Ovary (tissue), 3 donors: ENCODE data around the gene MBP.

Experiments
- POLR2A ChIP-seq: fragments of 450-650 bp; IDR thresholded peaks from one replicate; pipeline ENCODE4 v1.6.1; 2017; ENCODE audit warnings: antibody characterized with exemption, mild to moderate bottlenecking, moderate library complexity
- TF ChIP-seq, protein P1 (sequence below), 3 donors: fragments of 450-650 bp in 2 of 3; fragments of 200-600 bp in 1 of 3; IDR thresholded peaks; one replicate each; pipeline versions ENCODE4 v1.5.1 to v1.8.0; 2016 to 2022; ENCODE audit warnings: antibody characterized with exemption in 3 of 3, mild to moderate bottlenecking in 1 of 3
- donor health status: DM: no; HTN: no; CAD: no.

DNA sequence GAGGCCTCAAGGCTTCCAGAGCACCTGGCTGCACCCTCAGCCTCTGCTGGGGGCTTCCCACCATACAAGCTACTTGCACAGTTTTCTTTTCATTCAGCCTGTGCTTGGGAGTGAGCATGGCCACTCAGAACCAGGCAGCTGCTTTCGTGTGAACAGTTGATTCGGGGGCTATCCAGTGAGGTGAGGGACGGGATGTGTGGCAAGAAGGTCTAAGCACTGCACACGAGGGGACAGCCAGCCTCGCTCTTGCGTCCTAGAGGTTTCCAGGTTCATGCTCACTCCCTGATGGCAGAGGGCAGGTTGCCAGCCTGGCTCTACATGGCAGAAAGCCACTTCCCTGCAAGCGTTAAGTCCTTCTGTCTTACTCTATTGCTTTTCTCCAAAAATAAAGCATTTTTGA, 146.2 kb downstream of the MBP start:
- TF ChIP-seq, protein P1, sequence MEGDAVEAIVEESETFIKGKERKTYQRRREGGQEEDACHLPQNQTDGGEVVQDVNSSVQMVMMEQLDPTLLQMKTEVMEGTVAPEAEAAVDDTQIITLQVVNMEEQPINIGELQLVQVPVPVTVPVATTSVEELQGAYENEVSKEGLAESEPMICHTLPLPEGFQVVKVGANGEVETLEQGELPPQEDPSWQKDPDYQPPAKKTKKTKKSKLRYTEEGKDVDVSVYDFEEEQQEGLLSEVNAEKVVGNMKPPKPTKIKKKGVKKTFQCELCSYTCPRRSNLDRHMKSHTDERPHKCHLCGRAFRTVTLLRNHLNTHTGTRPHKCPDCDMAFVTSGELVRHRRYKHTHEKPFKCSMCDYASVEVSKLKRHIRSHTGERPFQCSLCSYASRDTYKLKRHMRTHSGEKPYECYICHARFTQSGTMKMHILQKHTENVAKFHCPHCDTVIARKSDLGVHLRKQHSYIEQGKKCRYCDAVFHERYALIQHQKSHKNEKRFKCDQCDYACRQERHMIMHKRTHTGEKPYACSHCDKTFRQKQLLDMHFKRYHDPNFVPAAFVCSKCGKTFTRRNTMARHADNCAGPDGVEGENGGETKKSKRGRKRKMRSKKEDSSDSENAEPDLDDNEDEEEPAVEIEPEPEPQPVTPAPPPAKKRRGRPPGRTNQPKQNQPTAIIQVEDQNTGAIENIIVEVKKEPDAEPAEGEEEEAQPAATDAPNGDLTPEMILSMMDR (IDR thresholded peaks at IDR 0.05), result no peak
- TF ChIP-seq POLR2A, result no peak
